HepG2 (cell line): Measurements from ENCODE around the gene LYZL1. TPM values are rescaled to one million over a fixed set of nuclear protein-coding genes. Genes with fewer than 3 reads are reported as not detected.

Experiments
- ATAC-seq: fragments of 200-7000 bp; cut with Tn5 transposase; 3 replicates; pipeline ENCODE4 v1.9.1; 2020; ENCODE audit warnings: mild to moderate bottlenecking, moderate library complexity
- BruUV-seq: library from RNA; stranded (reverse); fragments of 400-500 nt; replicated peaks from 2 replicates; lab custom pipeline; 2021; lab: Mats Ljungman, UMichigan
- CTCF ChIA-PET: fragments of 300-600 bp; formaldehyde crosslinking; extraction: SDS; loops from one replicate; lab custom pipeline; 2021; ENCODE audit warnings: low total read pairs, inconsistent platforms, low intra/inter-chr PET ratio; lab: Yijun Ruan, JAX
- POLR2A ChIA-PET: fragments of 350-600 bp; sonication (Branson Sonifier 250); formaldehyde crosslinking; loops from one replicate; lab custom pipeline; 2020; ENCODE audit warnings: antibody characterized with exemption, inconsistent platforms; lab: Yijun Ruan, JAX
- DNase-seq: peaks from one replicate; pipeline ENCODE4 v3.0.0-alpha.2; 2015; ENCODE audit warnings: low spot score
- FAIRE-seq: peaks from 3 replicates; lab custom pipeline; 2011; peaks lifted over from hg19 to GRCh38; lab: Jason Lieb, UNC
- H2AFZ ChIP-seq: one replicate; pipeline ENCODE4 v1.6.1; 2011; ENCODE audit warnings: low read length, inconsistent platforms
- H3K27ac ChIP-seq: fragments of 300-600 bp; 3 replicates; pipeline ENCODE4 v1.8.0; 2011; ENCODE audit warnings: mixed run types, mild to moderate bottlenecking, mixed read lengths, low read length, inconsistent platforms; ENCODE audit not compliant: insufficient read depth; ENCODE audit errors: extremely low read length
- H3K27me3 ChIP-seq, 2 experiments: fragments of 200-600 bp in 1 of 2; 2 replicates in 1 of 2; 3 replicates in 1 of 2; pipeline versions ENCODE4 v1.6.0 to v1.8.0; 2011; ENCODE audit warnings: low read length in 2 of 2, mild to moderate bottlenecking in 2 of 2, moderate library complexity in 2 of 2, inconsistent platforms in 1 of 2; ENCODE audit not compliant: insufficient read depth in 2 of 2, control insufficient read depth in 1 of 2
- H3K36me3 ChIP-seq, 2 experiments: fragments of 200-600 bp in 1 of 2; replicated peaks in 1 of 2; 2 replicates in 1 of 2; 3 replicates in 1 of 2; pipeline versions ENCODE4 v1.5.1 to v1.8.0; 2011; ENCODE audit warnings: low read length in 2 of 2, inconsistent platforms in 1 of 2; ENCODE audit not compliant: insufficient read depth in 2 of 2, control insufficient read depth in 1 of 2
- H3K4me1 ChIP-seq: 2 replicates; pipeline ENCODE4 v1.5.1; 2012; ENCODE audit warnings: low read length, inconsistent platforms; ENCODE audit not compliant: insufficient read depth
- H3K4me2 ChIP-seq: 2 replicates; pipeline ENCODE4 v1.6.0; 2011; ENCODE audit warnings: low read depth, low read length, inconsistent platforms
- H3K4me3 ChIP-seq, 3 experiments: fragments of 200-600 bp in 1 of 3; sonication (generic), shearing (Covaris generic) in 1 of 3; replicated peaks in 1 of 3; 2 replicates each; pipeline ENCODE4 v1.5.1; 2011 to 2016; ENCODE audit warnings: low read length in 3 of 3, inconsistent platforms in 2 of 3, low read depth in 2 of 3, mild to moderate bottlenecking in 2 of 3, control low read depth in 1 of 3, mixed read lengths in 1 of 3; ENCODE audit not compliant: insufficient read depth in 1 of 3
- H3K79me2 ChIP-seq: one replicate; pipeline ENCODE4 v1.6.1; 2011; ENCODE audit warnings: low read length, inconsistent platforms; ENCODE audit not compliant: insufficient read depth
- H3K9ac ChIP-seq: 2 replicates; pipeline ENCODE4 v1.6.0; 2011; ENCODE audit warnings: mild to moderate bottlenecking, low read depth, low read length, inconsistent platforms; ENCODE audit not compliant: insufficient read depth
- H3K9me3 ChIP-seq: 2 replicates; pipeline ENCODE4 v1.5.1; 2012; ENCODE audit warnings: mild to moderate bottlenecking, low read length
- H4K20me1 ChIP-seq: 2 replicates; pipeline ENCODE4 v1.6.0; 2011; ENCODE audit warnings: inconsistent platforms, mild to moderate bottlenecking, low read length, moderate library complexity; ENCODE audit not compliant: insufficient read depth
- CEBPG ChIP-seq: IDR thresholded peaks from 2 replicates; pipeline ENCODE4 v1.6.1; 2016
- GATAD2A ChIP-seq: IDR thresholded peaks from 2 replicates; pipeline ENCODE4 v1.6.1; 2016
- HDAC1 ChIP-seq: sonication (generic); formaldehyde crosslinking; IDR thresholded peaks from 2 replicates; pipeline ENCODE4 v1.5.1; 2020; ENCODE audit warnings: mild to moderate bottlenecking, missing genetic modification reagents
- HINFP ChIP-seq: sonication (generic); formaldehyde crosslinking; IDR thresholded peaks from 2 replicates; pipeline ENCODE4 v1.4.0; 2020; ENCODE audit warnings: low read depth, mild to moderate bottlenecking, missing genetic modification reagents
- KDM1A ChIP-seq: IDR thresholded peaks from 2 replicates; pipeline ENCODE4 v1.6.1; 2016; ENCODE audit warnings: missing compliant biosample characterization
- MAX ChIP-seq: IDR thresholded peaks from 2 replicates; pipeline ENCODE4 v1.6.1; 2012; ENCODE audit warnings: inconsistent platforms
- MTF2 ChIP-seq: sonication (generic); formaldehyde crosslinking; IDR thresholded peaks from 2 replicates; pipeline ENCODE4 v1.5.0; 2020; ENCODE audit warnings: missing genetic modification reagents, borderline replicate concordance
- MXD1 ChIP-seq: sonication (generic); formaldehyde crosslinking; IDR thresholded peaks from 2 replicates; pipeline ENCODE4 v1.4.0; 2020; ENCODE audit warnings: mild to moderate bottlenecking, missing genetic modification reagents
- MXI1 ChIP-seq: IDR thresholded peaks from 3 replicates; pipeline ENCODE4 v1.6.1; 2012; ENCODE audit warnings: low read depth, low read length, inconsistent platforms, borderline replicate concordance
- RFX3 ChIP-seq: IDR thresholded peaks from 2 replicates; pipeline ENCODE4 v1.6.1; 2016; ENCODE audit warnings: missing biosample characterization, missing genetic modification reagents
- SALL1 ChIP-seq: sonication (generic); formaldehyde crosslinking; IDR thresholded peaks from 2 replicates; pipeline ENCODE4 v1.8.0; 2022; ENCODE audit warnings: mild to moderate bottlenecking, missing genetic modification reagents
- TAF1 ChIP-seq: sonication (generic); formaldehyde crosslinking; IDR thresholded peaks from 2 replicates; pipeline ENCODE4 v1.4.0; 2020; ENCODE audit warnings: missing genetic modification reagents
- TEAD3 ChIP-seq: optimal IDR thresholded peaks from 2 replicates; pipeline ENCODE3; 2016; ENCODE audit warnings: borderline replicate concordance
- ZBTB26 ChIP-seq: IDR thresholded peaks from 2 replicates; pipeline ENCODE4 v1.6.1; 2016; ENCODE audit warnings: missing compliant biosample characterization, missing genetic modification reagents, borderline replicate concordance
- ZMYM3 ChIP-seq: sonication (generic); formaldehyde crosslinking; IDR thresholded peaks from 2 replicates; pipeline ENCODE4 v1.5.1; 2020; ENCODE audit warnings: mild to moderate bottlenecking, missing genetic modification reagents
- ZNF138 ChIP-seq: sonication (generic); formaldehyde crosslinking; IDR thresholded peaks from 2 replicates; pipeline ENCODE4 v1.5.0; 2020; ENCODE audit warnings: mild to moderate bottlenecking, low read depth, missing genetic modification reagents
- ZNF224 ChIP-seq: sonication (generic); formaldehyde crosslinking; IDR thresholded peaks from 2 replicates; pipeline ENCODE4 v1.5.0; 2020; ENCODE audit warnings: mild to moderate bottlenecking, missing genetic modification reagents
- ZNF232 ChIP-seq: sonication (generic); formaldehyde crosslinking; IDR thresholded peaks from 2 replicates; pipeline ENCODE4 v1.4.0; 2020; ENCODE audit warnings: missing genetic modification reagents, borderline replicate concordance
- ZNF460 ChIP-seq: sonication (generic); formaldehyde crosslinking; IDR thresholded peaks from 2 replicates; pipeline ENCODE4 v1.5.1; 2020; ENCODE audit warnings: missing genetic modification reagents, mild to moderate bottlenecking, borderline replicate concordance
- ZNF629 ChIP-seq: sonication (generic); formaldehyde crosslinking; conservative IDR thresholded peaks from 2 replicates; pipeline ENCODE4 v1.5.0; 2020; ENCODE audit warnings: missing genetic modification reagents
- ZNF709 ChIP-seq: sonication (generic); formaldehyde crosslinking; IDR thresholded peaks from 2 replicates; pipeline ENCODE4 v1.5.0; 2020; ENCODE audit warnings: mild to moderate bottlenecking, missing genetic modification reagents
- ZNF776 ChIP-seq: sonication (generic); formaldehyde crosslinking; IDR thresholded peaks from 2 replicates; pipeline ENCODE4 v1.4.0; 2020; ENCODE audit warnings: mild to moderate bottlenecking, missing genetic modification reagents
- ZSCAN21 ChIP-seq: sonication (generic); formaldehyde crosslinking; IDR thresholded peaks from 2 replicates; pipeline ENCODE4 v1.8.0; 2022; ENCODE audit warnings: mild to moderate bottlenecking, missing genetic modification reagents, moderate library complexity, borderline replicate concordance
- WGBS: methylation state at CpG from one replicate; pipeline ENCODE4 v1.1.6; 2017; ENCODE audit warnings: low lambda C conversion rate; 5-methylcytosine and 5-hydroxymethylcytosine counted together
- in situ Hi-C: cut with HindIII; loops from 2 replicates; pipeline ENCODE4 v1.10.0; 2017; ENCODE audit warnings: low pct_unique_long_range_greater_than_20kb; ENCODE audit not compliant: extremely low pct_ligation_motif_present
- intact Hi-C: fragments of 100-400 bp; cut with micrococcal nuclease; formaldehyde crosslinking; loops from one replicate; pipeline ENCODE4 v1.10.0; 2022; ENCODE audit not compliant: unreplicated experiment
- polyA plus RNA-seq, 8 experiments: library from polyadenylated mRNA; depleted of rRNA in 3 of 8; stranded (reverse) in 7 of 8; unstranded in 1 of 8; fragments of >200 nt; fragmentation: Illumina TruSeq in 4 of 8; extraction: Trizol in 4 of 8; gene quantifications; 2 replicates each; pipeline versions ENCODE4 v1.2.1 to v1.2.3, GENCODE V29; 2011 to 2016; ENCODE audit warnings: low read depth in 4 of 8, missing spikeins in 1 of 8, mixed read lengths in 1 of 8; ENCODE audit not compliant: insufficient read depth in 1 of 8
- total RNA-seq, 5 experiments: library from RNA; depleted of rRNA; stranded (reverse); fragments of >200 nt; fragmentation: Illumina TruSeq; extraction: Trizol; gene quantifications; 2 replicates each; pipeline ENCODE4 v1.2.3, GENCODE V29; 2016; ENCODE audit warnings: low read depth in 1 of 5

Gene LYZL1
- total and polyA plus RNA-seq, 2 of the 13 experiments (the other 11 are each of a cell fraction or from before 2014, with no cell fraction given), result not detected

GRCh38 chr10:29317423-29318021 lies 28.7 kb downstream of the LYZL1 start:
- H3K79me2 ChIP-seq, result no peaks in the 10 kb centered on the region
- H3K27me3 ChIP-seq, result no peaks in the 10 kb centered on the region
- 8% methylated on average over 5 of the region's 5 CpGs for WGBS
- CTCF ChIA-PET, result interaction anchor here (0.6 kb wide), 1 partner anchor 514 kb away, joined by 3 read pairs; no protein-coding TSS in a partner anchor
- H3K27ac ChIP-seq, result peak overlapping the region; percentile 98
- peak overlapping the region; percentile 2 to 70 (median 31); a peak in 3 of 6 replicates for H3K4me3 ChIP-seq
- ATAC-seq (peak; percentile 8; the same call in 2 of the 3 replicates), DNase-seq (peak; percentile 73), FAIRE-seq (no peak)
- H4K20me1 ChIP-seq, result no peaks in the 10 kb centered on the region
- TSS peak; percentile 36 for BruUV-seq
- H3K4me2 ChIP-seq, result peak overlapping the region; percentile 96
- H3K9me3 ChIP-seq, result no peaks in the 10 kb centered on the region
- in situ Hi-C loops (loop anchor here (10.0 kb wide), 1 partner anchor 1287 kb away; no protein-coding TSS in a partner anchor), intact Hi-C loops (loop anchor here (1.0 to 5.0 kb wide), 4 partner anchors 35 to 640 kb away; partner anchors contain the start of gene BAMBI)
- peak overlapping the region; percentile 78 for H3K9ac ChIP-seq
- no peak overlapping the region for H2AFZ ChIP-seq
- no peaks in the 10 kb centered on the region for H3K36me3 ChIP-seq
- H3K4me1 ChIP-seq, result peaks cover 66% of the 10 kb centered on the region
- POLR2A ChIA-PET, result interaction anchor here (0.9 to 5.1 kb wide), 8 partner anchors 10 to 785 kb away, joined by 3 to 106 read pairs (median 6); partner anchors contain the start of gene WAC
- TF ChIP-seq ZNF138 (CRISPR knock-in tag), result no peak
- TF ChIP-seq TAF1 (CRISPR knock-in tag), result 0 out of 2 replicates have a peak, but pooled peaks have one; percentile 15
- no peak for TF ChIP-seq ZNF709 (CRISPR knock-in tag)
- TF ChIP-seq ZBTB26 (CRISPR knock-in tag), result no peak
- peak; percentile 98 for TF ChIP-seq ZNF629 (CRISPR knock-in tag)
- no peak for TF ChIP-seq ZSCAN21 (CRISPR knock-in tag)
- TF ChIP-seq MTF2 (CRISPR knock-in tag), result no peak
- TF ChIP-seq RFX3 (CRISPR knock-in tag), result no peak
- peak; percentile 17; the same call in 1 of the 2 replicates for TF ChIP-seq SALL1
- TF ChIP-seq MXI1, result no peak
- peak; percentile 35 for TF ChIP-seq MAX
- TF ChIP-seq HINFP (CRISPR knock-in tag), result no peak
- TF ChIP-seq ZNF224 (CRISPR knock-in tag), result no peak
- no peak for TF ChIP-seq ZNF776 (CRISPR knock-in tag)
- TF ChIP-seq MXD1, result no peak
- no peak for TF ChIP-seq TEAD3 (CRISPR knock-in tag)
- TF ChIP-seq ZMYM3 (CRISPR knock-in tag), result peak; percentile 94
- TF ChIP-seq GATAD2A (CRISPR knock-in tag), result no peak
- TF ChIP-seq HDAC1 (CRISPR knock-in tag), result peak; percentile 16; the same call in 1 of the 2 replicates
- peak; percentile 94 for TF ChIP-seq ZNF460 (CRISPR knock-in tag)
- TF ChIP-seq ZNF232 (CRISPR knock-in tag), result no peak
- peak; percentile 97 for TF ChIP-seq KDM1A (CRISPR knock-in tag)
- peak; percentile 26; the same call in 1 of the 2 replicates for TF ChIP-seq CEBPG (CRISPR knock-in tag)
